Measurements from ENCODE around the gene EFNA1.

Gene EFNA1

GRCh38 chr1:155181371-155182051, 53.8 kb downstream of the EFNA1 start:
- no peak for DNase-seq
- Mint-ChIP-seq H3K27ac (no peak overlapping the region), H3K27me3 (no peaks in the 10 kb centered on the region), H3K4me1 (peaks cover 12% of the 10 kb centered on the region), H3K4me3 (no peak overlapping the region), H3K9me3 (no peaks in the 10 kb centered on the region)
- no peak for ATAC-seq

GRCh38 chr1:155182052-155182550, 54.4 kb downstream of the EFNA1 start:
- no peak for DNase-seq
- peaks cover 6% of the 10 kb centered on the region for H3K4me1 Mint-ChIP-seq
- H3K27me3 Mint-ChIP-seq = no peaks in the 10 kb centered on the region
- no peak overlapping the region for H3K27ac Mint-ChIP-seq
- ATAC-seq = no peak
- no peak overlapping the region for H3K4me3 Mint-ChIP-seq
- H3K9me3 Mint-ChIP-seq = no peaks in the 10 kb centered on the region

GRCh38 chr1:155183775-155184221, 56.1 kb downstream of the EFNA1 start:
- Mint-ChIP-seq H3K27me3 (no peaks in the 10 kb centered on the region), H3K9me3 (no peaks in the 10 kb centered on the region), H3K4me1 (peaks cover 6% of the 10 kb centered on the region), H3K4me3 (no peak overlapping the region), H3K27ac (peak overlapping the region in 1 of 2 donors; percentile 1)
- ATAC-seq (no peak), DNase-seq (no peak)

GRCh38 chr1:155184351-155184811, 56.7 kb downstream of the EFNA1 start:
- H3K9me3 Mint-ChIP-seq = no peaks in the 10 kb centered on the region
- H3K27me3 Mint-ChIP-seq = no peaks in the 10 kb centered on the region
- no peak overlapping the region for H3K27ac Mint-ChIP-seq
- DNase-seq (no peak), ATAC-seq (no peak)
- H3K4me3 Mint-ChIP-seq = no peak overlapping the region
- H3K4me1 Mint-ChIP-seq = peaks cover 6% of the 10 kb centered on the region
